ENCODE data around the gene ZMAT3.

The ZMAT3 gene

GRCh38 chr3:178996399-178996798, 75.2 kb downstream of the ZMAT3 start:
- in situ Hi-C loops (cut with HindIII; ENCODE audit: low sequenced_read_pairs): no loop called here
- H3K4me3 ChIP-seq (ENCODE audit: low read depth, low read length): no peak overlapping the region
- no peak for DNase-seq (ENCODE audit: low read depth, low spot score)
- TF ChIP-seq CTCF (IDR thresholded peaks at IDR 0.05; ENCODE audit: low read depth, low read length): no peak

GRCh38 chr3:178990293-178990692, 81.3 kb downstream of the ZMAT3 start:
- TF ChIP-seq CTCF (IDR thresholded peaks at IDR 0.05; ENCODE audit: low read depth, low read length): no peak
- in situ Hi-C loops (cut with HindIII; ENCODE audit: low sequenced_read_pairs): no loop called here
- no peak for DNase-seq (ENCODE audit: low read depth, low spot score)
- H3K4me3 ChIP-seq (ENCODE audit: low read depth, low read length): no peak overlapping the region

GRCh38 chr3:178989821-178990220, 81.8 kb downstream of the ZMAT3 start:
- TF ChIP-seq CTCF (IDR thresholded peaks at IDR 0.05; ENCODE audit: low read depth, low read length): no peak
- no peak for DNase-seq (ENCODE audit: low read depth, low spot score)
- H3K4me3 ChIP-seq (ENCODE audit: low read depth, low read length): no peak overlapping the region
- in situ Hi-C loops (cut with HindIII; ENCODE audit: low sequenced_read_pairs): no loop called here

DNA sequence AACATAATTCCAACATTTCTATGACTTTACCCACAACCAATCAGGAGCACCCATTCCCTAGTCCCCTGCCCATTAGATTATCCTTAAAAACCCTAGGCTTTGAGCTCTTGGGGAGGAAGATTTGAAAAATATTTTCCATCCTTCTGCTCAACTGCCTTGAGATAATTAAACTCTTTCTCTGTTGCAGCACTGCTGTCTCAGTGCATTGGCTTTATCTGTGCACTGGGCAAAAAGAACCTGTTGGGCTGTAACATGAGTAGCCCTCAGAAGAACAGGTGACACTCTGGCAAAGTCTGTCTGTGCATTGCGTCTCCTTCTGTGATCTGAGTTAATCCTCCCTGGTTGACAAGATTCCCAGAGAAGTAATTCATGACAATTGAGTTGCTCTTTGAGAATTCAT, 83.9 kb downstream of the ZMAT3 start:
- TF ChIP-seq CTCF (IDR thresholded peaks at IDR 0.05; ENCODE audit: low read depth, low read length): no peak
- DNase-seq (ENCODE audit: low read depth, low spot score): no peak
- H3K4me3 ChIP-seq (ENCODE audit: low read depth, low read length): no peak overlapping the region
- in situ Hi-C loops (cut with HindIII; ENCODE audit: low sequenced_read_pairs): no loop called here

DNA sequence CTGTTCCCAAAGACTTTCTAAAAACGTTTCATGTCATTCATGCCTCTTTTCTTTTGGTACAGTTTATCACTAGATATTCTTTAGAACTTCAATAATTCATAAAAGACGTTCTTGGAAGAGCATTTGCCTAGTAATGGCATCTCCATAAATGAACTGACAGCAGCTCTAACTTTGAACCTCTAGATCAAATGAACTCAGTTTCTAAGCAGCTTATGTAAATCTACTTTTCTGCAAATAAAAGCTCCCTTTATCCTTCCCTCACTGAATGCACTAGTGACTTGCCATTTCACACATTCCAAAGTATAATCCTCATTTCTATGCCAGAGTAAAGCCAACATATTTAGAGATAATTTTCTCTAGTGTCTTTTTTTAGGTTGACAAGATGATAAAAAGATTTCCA, 85.2 kb downstream of the ZMAT3 start:
- no peak for DNase-seq (ENCODE audit: low read depth, low spot score)
- no peak overlapping the region for H3K4me3 ChIP-seq (ENCODE audit: low read depth, low read length)
- in situ Hi-C loops (cut with HindIII; ENCODE audit: low sequenced_read_pairs): no loop called here
- TF ChIP-seq CTCF (IDR thresholded peaks at IDR 0.05; ENCODE audit: low read depth, low read length): no peak

GRCh38 chr3:178982137-178982536, 89.5 kb downstream of the ZMAT3 start:
- no peak overlapping the region for H3K4me3 ChIP-seq (ENCODE audit: low read depth, low read length)
- in situ Hi-C loops (cut with HindIII; ENCODE audit: low sequenced_read_pairs): no loop called here
- DNase-seq (ENCODE audit: low read depth, low spot score): peak; percentile 25
- no peak for TF ChIP-seq CTCF (IDR thresholded peaks at IDR 0.05; ENCODE audit: low read depth, low read length)

- TF ChIP-seq CTCF (IDR thresholded peaks at IDR 0.05; ENCODE audit: low read depth, low read length): no peak
- no peak overlapping the region for H3K4me3 ChIP-seq (ENCODE audit: low read depth, low read length)
- DNase-seq (ENCODE audit: low read depth, low spot score): no peak
- in situ Hi-C loops (cut with HindIII; ENCODE audit: low sequenced_read_pairs): no loop called here
These were observed 96.3 kb downstream of the ZMAT3 start for GRCh38 chr3:178975320-178975719.

Data from astrocyte of the spinal cord (primary cell).